Type B pancreatic cell (in vitro differentiated cells): ENCODE measurements around the gene PHKB. TPM values are rescaled to one million over a fixed set of nuclear protein-coding genes. Genes with fewer than 3 reads are reported as not detected.
"Not testable (repeated sequence)": the region's sequence is repeated elsewhere in the genome, so short reads cannot be mapped to it uniquely, and the experiment has no call there.

Source experiments
- DNase-seq: peaks from one replicate; pipeline ENCODE4 v3.0.0; 2021; ENCODE audit warnings: mixed read lengths; ENCODE audit not compliant: unreplicated experiment; ENCODE audit errors: extremely low spot score
- H3K27ac Mint-ChIP-seq: 2 replicates; pipeline ENCODE4 v1.8.0; 2021; ENCODE audit warnings: mild to moderate bottlenecking, mixed read lengths
- H3K27me3 Mint-ChIP-seq: 2 replicates; pipeline ENCODE4 v1.8.0; 2021; ENCODE audit warnings: mixed read lengths
- H3K36me3 Mint-ChIP-seq: 2 replicates; pipeline ENCODE4 v1.8.0; 2021; ENCODE audit warnings: mixed read lengths
- H3K4me1 Mint-ChIP-seq: one replicate; pipeline ENCODE4 v1.8.0; 2021; ENCODE audit warnings: mixed read lengths; ENCODE audit not compliant: unreplicated experiment
- H3K4me3 Mint-ChIP-seq: 2 replicates; pipeline ENCODE4 v1.8.0; 2021; ENCODE audit warnings: mild to moderate bottlenecking, mixed read lengths
- H3K9me3 Mint-ChIP-seq: 2 replicates; pipeline ENCODE4 v1.8.0; 2021; ENCODE audit warnings: mixed read lengths
- total RNA-seq: library from RNA; stranded (reverse); gene quantifications from 2 replicates; pipeline ENCODE4 v1.2.1, GENCODE V29; 2021; ENCODE audit warnings: low replicate concordance
- TF ChIP-seq, protein P1 (sequence below): fragments of 200-600 bp; sonication (generic); conservative IDR thresholded peaks from 2 replicates; pipeline ENCODE4 v1.5.0; 2021; ENCODE audit warnings: antibody characterized with exemption, mild to moderate bottlenecking

Gene PHKB
- total RNA-seq, 1 donor from 2014 or later: 72.9 TPM

DNA sequence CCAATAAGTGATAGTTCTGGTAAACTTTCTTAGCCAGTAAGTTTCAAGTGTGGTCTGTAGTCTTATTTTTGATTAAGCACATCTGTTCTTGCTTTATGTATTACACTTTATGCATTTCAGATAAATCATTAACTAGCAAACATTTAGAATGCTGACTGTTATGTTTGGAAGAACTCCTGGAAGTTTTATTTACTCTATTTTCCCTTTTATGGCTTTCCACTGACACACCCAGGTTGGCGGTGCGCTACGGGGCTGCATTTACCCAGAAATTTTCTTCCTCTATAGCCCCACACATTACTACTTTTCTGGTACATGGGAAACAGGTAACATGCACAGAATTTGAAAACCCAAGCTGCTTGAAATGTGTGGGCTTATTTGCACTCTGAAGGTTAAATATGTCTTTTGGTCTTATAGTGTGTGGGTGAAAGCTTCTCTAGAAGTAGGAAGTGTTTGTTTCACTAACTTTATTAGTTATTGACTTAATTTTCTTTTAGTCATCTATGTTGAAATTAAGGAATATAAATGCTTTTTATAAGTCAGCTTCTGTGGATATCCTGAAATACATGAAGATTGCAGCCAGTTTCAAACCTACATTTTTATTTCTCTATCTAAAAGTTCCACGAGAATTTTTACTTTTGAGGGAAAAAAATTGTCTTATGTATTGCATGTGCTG is 203.7 kb downstream of the PHKB start:
- Mint-ChIP-seq H3K27ac (peak overlapping the region; percentile 14), H3K27me3 (no peaks in the 10 kb centered on the region), H3K4me3 (no peak overlapping the region), H3K36me3 (peaks cover 14% of the 10 kb centered on the region), H3K9me3 (no peaks in the 10 kb centered on the region), H3K4me1 (peaks cover 5% of the 10 kb centered on the region)
- TF ChIP-seq, protein P1, sequence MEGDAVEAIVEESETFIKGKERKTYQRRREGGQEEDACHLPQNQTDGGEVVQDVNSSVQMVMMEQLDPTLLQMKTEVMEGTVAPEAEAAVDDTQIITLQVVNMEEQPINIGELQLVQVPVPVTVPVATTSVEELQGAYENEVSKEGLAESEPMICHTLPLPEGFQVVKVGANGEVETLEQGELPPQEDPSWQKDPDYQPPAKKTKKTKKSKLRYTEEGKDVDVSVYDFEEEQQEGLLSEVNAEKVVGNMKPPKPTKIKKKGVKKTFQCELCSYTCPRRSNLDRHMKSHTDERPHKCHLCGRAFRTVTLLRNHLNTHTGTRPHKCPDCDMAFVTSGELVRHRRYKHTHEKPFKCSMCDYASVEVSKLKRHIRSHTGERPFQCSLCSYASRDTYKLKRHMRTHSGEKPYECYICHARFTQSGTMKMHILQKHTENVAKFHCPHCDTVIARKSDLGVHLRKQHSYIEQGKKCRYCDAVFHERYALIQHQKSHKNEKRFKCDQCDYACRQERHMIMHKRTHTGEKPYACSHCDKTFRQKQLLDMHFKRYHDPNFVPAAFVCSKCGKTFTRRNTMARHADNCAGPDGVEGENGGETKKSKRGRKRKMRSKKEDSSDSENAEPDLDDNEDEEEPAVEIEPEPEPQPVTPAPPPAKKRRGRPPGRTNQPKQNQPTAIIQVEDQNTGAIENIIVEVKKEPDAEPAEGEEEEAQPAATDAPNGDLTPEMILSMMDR: no peak
- no peak for DNase-seq

DNA sequence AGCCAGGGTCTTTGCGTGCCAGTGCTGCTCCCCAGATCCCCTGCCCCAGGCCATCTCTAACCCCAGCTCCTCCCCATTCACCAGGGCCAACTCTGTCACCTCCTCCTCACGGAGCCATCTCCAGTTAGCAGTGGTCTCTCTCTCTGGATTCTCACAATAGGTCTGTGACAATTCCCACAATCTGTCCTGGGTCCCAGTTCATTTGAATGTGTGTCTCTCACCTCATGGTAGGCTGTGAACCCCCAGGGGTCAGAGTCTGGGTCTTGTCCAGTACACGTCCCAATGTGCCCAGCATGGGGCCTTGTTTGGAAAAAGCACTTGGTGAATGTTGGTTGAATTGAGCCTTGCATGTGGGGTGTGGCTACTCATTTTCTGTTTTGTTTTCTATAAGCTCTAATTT is 205.3 kb downstream of the PHKB start:
- Mint-ChIP-seq H3K4me3 (no peak overlapping the region), H3K27ac (no peak overlapping the region), H3K4me1 (peaks cover 5% of the 10 kb centered on the region), H3K9me3 (no peaks in the 10 kb centered on the region), H3K36me3 (peaks cover 13% of the 10 kb centered on the region), H3K27me3 (no peaks in the 10 kb centered on the region)
- DNase-seq: no peak
- TF ChIP-seq, protein P1: no peak

DNA sequence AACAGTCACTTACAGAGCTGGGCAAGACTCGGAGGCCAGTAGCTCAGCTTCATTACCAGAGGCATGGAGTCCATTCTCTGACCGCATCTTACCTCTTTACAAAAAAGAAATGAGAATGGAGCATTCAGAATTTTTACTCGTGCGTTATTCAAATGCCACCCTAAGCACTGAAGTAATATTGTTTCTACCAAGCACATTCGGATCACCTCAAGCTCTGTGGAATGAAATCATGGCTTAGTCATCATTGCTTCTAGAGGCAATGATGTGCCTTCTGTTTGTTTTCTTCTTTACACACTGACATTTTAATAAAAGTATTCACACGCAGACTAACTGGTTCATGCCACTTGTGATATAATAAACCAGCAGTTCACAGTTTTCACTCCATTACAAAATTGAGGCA is 206.8 kb downstream of the PHKB start:
- peak overlapping the region; percentile 18 for H3K27ac Mint-ChIP-seq
- H3K36me3 Mint-ChIP-seq: peaks cover 8% of the 10 kb centered on the region
- DNase-seq: no peak
- no peaks in the 10 kb centered on the region for H3K27me3 Mint-ChIP-seq
- TF ChIP-seq, protein P1: no peak
- H3K4me1 Mint-ChIP-seq: peaks cover 5% of the 10 kb centered on the region
- H3K4me3 Mint-ChIP-seq: no peak overlapping the region
- no peaks in the 10 kb centered on the region for H3K9me3 Mint-ChIP-seq

DNA sequence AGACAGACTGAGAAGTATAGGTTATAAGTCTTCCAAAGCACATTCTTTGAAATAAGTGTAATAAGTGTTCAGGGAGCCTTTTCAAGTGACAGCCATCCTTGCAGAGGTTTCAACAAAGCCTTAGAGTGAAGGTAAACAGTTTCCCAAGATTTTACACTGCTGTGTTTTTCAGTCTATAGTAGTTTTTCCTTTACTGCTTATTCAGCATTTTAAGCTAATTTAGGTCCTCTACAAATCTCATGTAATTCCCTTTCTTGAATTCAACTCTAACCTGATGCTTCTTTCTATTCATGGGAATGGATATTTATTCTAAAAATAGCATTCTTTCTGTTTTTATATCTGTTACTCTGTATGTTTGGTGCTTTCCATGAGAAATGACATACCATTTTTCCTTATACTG is 211.3 kb downstream of the PHKB start:
- Mint-ChIP-seq H3K4me3 (no peak overlapping the region), H3K27ac (no peak overlapping the region), H3K27me3 (no peaks in the 10 kb centered on the region), H3K4me1 (no peaks in the 10 kb centered on the region), H3K9me3 (no peaks in the 10 kb centered on the region), H3K36me3 (peaks cover 21% of the 10 kb centered on the region)
- TF ChIP-seq, protein P1: no peak
- DNase-seq: no peak

DNA sequence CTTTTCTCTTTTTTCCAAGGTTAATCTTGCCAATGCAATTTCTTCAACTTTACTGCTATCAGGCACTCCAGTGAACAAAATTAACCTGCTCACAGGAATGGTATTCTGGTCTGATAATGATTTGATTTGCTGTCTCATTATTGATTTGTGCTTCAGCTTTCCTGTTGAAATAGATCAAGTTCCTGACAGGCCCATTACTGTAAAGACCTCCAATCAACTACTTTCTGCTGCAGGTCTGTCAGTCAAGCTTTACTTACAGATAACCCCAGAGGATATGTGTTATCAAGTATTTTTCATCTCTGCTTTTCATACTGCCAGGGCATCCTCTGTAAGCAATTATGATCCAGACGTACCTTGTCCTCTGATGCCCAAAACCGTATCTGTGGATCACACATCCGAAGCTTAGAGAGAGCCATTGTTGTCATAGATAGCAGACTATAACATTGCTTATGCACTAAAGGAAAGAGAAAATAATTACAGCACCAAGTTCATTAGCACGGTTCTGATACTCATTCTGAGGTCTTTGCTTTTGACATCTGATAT is 215.6 kb downstream of the PHKB start:
- Mint-ChIP-seq H3K27ac (no peak overlapping the region), H3K4me1 (no peaks in the 10 kb centered on the region), H3K27me3 (no peaks in the 10 kb centered on the region), H3K9me3 (no peaks in the 10 kb centered on the region), H3K36me3 (peaks cover 21% of the 10 kb centered on the region), H3K4me3 (no peak overlapping the region)
- TF ChIP-seq, protein P1: no peak
- no peak for DNase-seq

DNA sequence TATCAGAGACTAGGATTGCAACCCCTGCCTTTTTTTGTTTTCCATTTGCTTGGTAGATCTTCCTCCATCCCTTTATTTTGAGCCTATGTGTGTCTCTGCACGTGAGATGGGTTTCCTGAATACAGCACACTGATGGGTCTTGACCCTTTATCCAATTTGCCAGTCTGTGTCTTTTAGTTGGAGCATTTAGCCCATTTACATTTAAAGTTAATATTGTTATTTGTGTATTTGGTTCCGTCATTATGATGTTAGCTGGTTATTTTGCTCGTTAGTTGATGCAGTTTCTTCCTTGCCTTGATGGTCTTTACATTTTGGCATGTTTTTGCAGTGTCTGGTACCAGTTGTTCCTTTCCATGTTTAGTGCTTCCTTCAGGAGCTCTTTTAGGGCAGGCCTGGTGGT is 220.4 kb downstream of the PHKB start:
- not testable (repeated sequence) for H3K4me1 Mint-ChIP-seq, H3K4me3 Mint-ChIP-seq, H3K27ac Mint-ChIP-seq, H3K27me3 Mint-ChIP-seq, DNase-seq, H3K9me3 Mint-ChIP-seq
- peaks cover 24% of the 10 kb centered on the region for H3K36me3 Mint-ChIP-seq
